Astrocyte (in vitro differentiated cells and primary cell): ENCODE results near the gene ZNF469. TPM values are rescaled to one million over a fixed set of nuclear protein-coding genes. Genes with fewer than 3 reads are reported as not detected.

Experiments used
- DNase-seq: peaks from one replicate; pipeline ENCODE4 v3.0.0-alpha.2; 2010; ENCODE audit warnings: low read depth
- FAIRE-seq: peaks from 2 replicates; lab custom pipeline; 2011; peaks lifted over from hg19 to GRCh38; lab: Jason Lieb, UNC
- H2AFZ ChIP-seq: 2 replicates; pipeline ENCODE4 v1.6.0; 2012; ENCODE audit warnings: low read depth, low read length, inconsistent platforms
- H3K27ac ChIP-seq: 2 replicates; pipeline ENCODE4 v1.5.1; 2011; ENCODE audit warnings: low read depth, low read length, inconsistent platforms
- H3K27me3 ChIP-seq: 2 replicates; pipeline ENCODE4 v1.6.0; 2011; ENCODE audit warnings: low read length, inconsistent platforms; ENCODE audit not compliant: insufficient read depth
- H3K36me3 ChIP-seq: 2 replicates; pipeline ENCODE4 v1.5.1; 2011; ENCODE audit warnings: low read length, inconsistent platforms; ENCODE audit not compliant: insufficient read depth
- H3K4me1 ChIP-seq: 2 replicates; pipeline ENCODE4 v1.5.1; 2011; ENCODE audit warnings: low read length, inconsistent platforms; ENCODE audit not compliant: insufficient read depth
- H3K4me2 ChIP-seq: 2 replicates; pipeline ENCODE4 v1.6.0; 2012; ENCODE audit warnings: low read length, inconsistent platforms
- H3K4me3 ChIP-seq: 2 replicates; pipeline ENCODE4 v1.5.1; 2011; ENCODE audit warnings: low read depth, mild to moderate bottlenecking, low read length, inconsistent platforms; ENCODE audit not compliant: insufficient read depth
- H3K79me2 ChIP-seq: 2 replicates; pipeline ENCODE4 v1.6.0; 2012; ENCODE audit warnings: mild to moderate bottlenecking, low read length, inconsistent platforms; ENCODE audit not compliant: insufficient read depth
- H3K9ac ChIP-seq: 2 replicates; pipeline ENCODE4 v1.6.0; 2012; ENCODE audit warnings: mild to moderate bottlenecking, low read length, inconsistent platforms
- H3K9me3 ChIP-seq: 2 replicates; pipeline ENCODE4 v1.5.1; 2012; ENCODE audit warnings: low read depth, mild to moderate bottlenecking, low read length, inconsistent platforms; ENCODE audit not compliant: insufficient read depth
- H4K20me1 ChIP-seq: 2 replicates; pipeline ENCODE4 v1.6.0; 2012; ENCODE audit warnings: low read length, inconsistent platforms; ENCODE audit not compliant: insufficient read depth
- H3K27ac Mint-ChIP-seq: one replicate; pipeline ENCODE4 v1.8.0; 2021; ENCODE audit warnings: mild to moderate bottlenecking, mixed read lengths; ENCODE audit not compliant: unreplicated experiment
- H3K27me3 Mint-ChIP-seq: one replicate; pipeline ENCODE4 v1.8.0; 2021; ENCODE audit warnings: low read depth, mixed read lengths; ENCODE audit not compliant: unreplicated experiment
- H3K36me3 Mint-ChIP-seq: one replicate; pipeline ENCODE4 v1.8.0; 2021; ENCODE audit warnings: low read depth, mixed read lengths; ENCODE audit not compliant: unreplicated experiment
- H3K4me1 Mint-ChIP-seq: one replicate; pipeline ENCODE4 v1.8.0; 2021; ENCODE audit warnings: low read depth, mixed read lengths; ENCODE audit not compliant: unreplicated experiment
- H3K4me3 Mint-ChIP-seq: one replicate; pipeline ENCODE4 v1.8.0; 2021; ENCODE audit warnings: mild to moderate bottlenecking, moderate library complexity, mixed read lengths; ENCODE audit not compliant: unreplicated experiment
- H3K9me3 Mint-ChIP-seq: one replicate; pipeline ENCODE4 v1.8.0; 2021; ENCODE audit warnings: mild to moderate bottlenecking, mixed read lengths; ENCODE audit not compliant: unreplicated experiment
- CTCF ChIP-seq: IDR thresholded peaks from 2 replicates; pipeline ENCODE4 v1.5.1; 2011; ENCODE audit warnings: low read depth, mild to moderate bottlenecking, inconsistent platforms, low read length, moderate library complexity; ENCODE audit not compliant: insufficient read depth
- EZH2 ChIP-seq: IDR thresholded peaks from 2 replicates; pipeline ENCODE4 v1.6.1; 2012; ENCODE audit warnings: mild to moderate bottlenecking, low read length, inconsistent platforms; ENCODE audit not compliant: insufficient read depth
- total RNA-seq: library from RNA; stranded (reverse); gene quantifications from 2 replicates; pipeline ENCODE4 v1.2.1, GENCODE V29; 2021

ZNF469 gene
- total RNA-seq, 1 donor from 2014 or later = 17.7 TPM

- no peak overlapping the region for H3K9ac ChIP-seq
- peaks cover 2% of the 10 kb centered on the region for H3K27me3 Mint-ChIP-seq
- no peak overlapping the region for H3K4me2 ChIP-seq
- no peak overlapping the region for H3K27ac Mint-ChIP-seq
- no peak overlapping the region for H3K4me3 ChIP-seq
- H3K27me3 ChIP-seq = no peaks in the 10 kb centered on the region
- no peaks in the 10 kb centered on the region for H3K4me1 Mint-ChIP-seq
- H2AFZ ChIP-seq = no peak overlapping the region
- H4K20me1 ChIP-seq = peaks cover 93% of the 10 kb centered on the region
- H3K27ac ChIP-seq = no peak overlapping the region
- no peaks in the 10 kb centered on the region for H3K4me1 ChIP-seq
- peaks cover 18% of the 10 kb centered on the region for H3K36me3 Mint-ChIP-seq
- TF ChIP-seq CTCF (no peak), EZH2 (no peak)
- no peaks in the 10 kb centered on the region for H3K9me3 ChIP-seq
- DNase-seq = no peak
- peaks cover 21% of the 10 kb centered on the region for H3K79me2 ChIP-seq
- no peaks in the 10 kb centered on the region for H3K36me3 ChIP-seq
- FAIRE-seq = no peak
- H3K4me3 Mint-ChIP-seq = no peak overlapping the region
- no peaks in the 10 kb centered on the region for H3K9me3 Mint-ChIP-seq
Measured at GRCh38 chr16:88414521-88415380, 32.0 kb downstream of the ZNF469 start.

- no peaks in the 10 kb centered on the region for H3K9me3 ChIP-seq
- Mint-ChIP-seq H3K36me3 (peaks cover 13% of the 10 kb centered on the region), H3K9me3 (no peaks in the 10 kb centered on the region), H3K4me3 (no peak overlapping the region), H3K27ac (no peak overlapping the region), H3K27me3 (peaks cover 2% of the 10 kb centered on the region), H3K4me1 (no peaks in the 10 kb centered on the region)
- no peaks in the 10 kb centered on the region for H3K4me1 ChIP-seq
- TF ChIP-seq CTCF (no peak), EZH2 (no peak)
- H3K36me3 ChIP-seq = no peaks in the 10 kb centered on the region
- no peak overlapping the region for H2AFZ ChIP-seq
- no peak overlapping the region for H3K4me2 ChIP-seq
- H3K27me3 ChIP-seq = no peaks in the 10 kb centered on the region
- peaks cover 15% of the 10 kb centered on the region for H3K79me2 ChIP-seq
- no peak overlapping the region for H3K9ac ChIP-seq
- no peak overlapping the region for H3K4me3 ChIP-seq
- H4K20me1 ChIP-seq = peaks cover 93% of the 10 kb centered on the region
- DNase-seq (no peak), FAIRE-seq (no peak)
- H3K27ac ChIP-seq = no peak overlapping the region
Measured at GRCh38 chr16:88415381-88415705, 32.6 kb downstream of the ZNF469 start.

- Mint-ChIP-seq H3K36me3 (peaks cover 12% of the 10 kb centered on the region), H3K9me3 (no peaks in the 10 kb centered on the region), H3K27ac (no peak overlapping the region), H3K27me3 (peaks cover 2% of the 10 kb centered on the region), H3K4me1 (no peaks in the 10 kb centered on the region), H3K4me3 (no peak overlapping the region)
- no peak for FAIRE-seq
- no peak for DNase-seq
- Histone ChIP-seq H3K9me3 (no peaks in the 10 kb centered on the region), H3K4me3 (no peak overlapping the region), H4K20me1 (peaks cover 93% of the 10 kb centered on the region), H3K27me3 (no peaks in the 10 kb centered on the region), H2AFZ (no peak overlapping the region), H3K4me2 (no peak overlapping the region), H3K4me1 (no peaks in the 10 kb centered on the region), H3K36me3 (no peaks in the 10 kb centered on the region), H3K27ac (no peak overlapping the region), H3K9ac (no peak overlapping the region), H3K79me2 (peaks cover 11% of the 10 kb centered on the region)
- TF ChIP-seq EZH2 = no peak
- TF ChIP-seq CTCF = no peak
Measured at GRCh38 chr16:88415713-88416323, 33.1 kb downstream of the ZNF469 start.
